Glomerular endothelial cell (primary cell): ENCODE results near the gene E2F1. TPM values are rescaled to one million over a fixed set of nuclear protein-coding genes. Genes with fewer than 3 reads are reported as not detected.

ENCODE experiments used
- DNase-seq: peaks from one replicate; pipeline ENCODE4 v3.0.0-alpha.2; 2011; ENCODE audit warnings: low read depth, low spot score; ENCODE audit errors: extremely low read depth
- total RNA-seq: library from RNA; depleted of rRNA; stranded (reverse); fragments of >200 nt; gene quantifications from 2 replicates; pipeline ENCODE4 v1.2.3, GENCODE V29; 2015

Gene E2F1
- total RNA-seq, 1 donor from 2014 or later, result 9.9 TPM

DNA sequence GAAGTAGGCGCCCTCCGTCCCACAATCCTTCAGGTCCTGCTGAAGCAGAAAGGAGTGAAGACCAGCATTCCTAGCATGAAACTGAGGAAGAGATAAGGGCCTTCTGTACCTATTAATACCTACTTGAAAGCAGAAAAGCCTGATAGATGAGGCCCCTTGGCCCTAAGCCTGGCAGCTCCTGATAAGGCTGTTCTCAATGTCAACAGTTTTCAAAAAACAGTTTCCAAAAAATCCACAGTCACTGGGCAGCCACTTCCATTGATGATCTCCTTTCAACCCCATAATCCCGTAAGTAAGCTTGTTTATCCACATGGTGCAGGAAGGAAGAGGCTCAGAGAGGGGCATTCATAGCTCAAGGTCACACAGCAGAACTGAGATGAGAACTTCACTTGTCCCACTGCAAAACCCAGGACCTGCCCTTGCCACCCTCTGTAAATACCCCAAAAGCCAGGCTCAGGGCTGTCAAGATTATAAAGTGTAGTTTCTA, 2.8 kb upstream of the E2F1 start:
- no peak for DNase-seq

DNA sequence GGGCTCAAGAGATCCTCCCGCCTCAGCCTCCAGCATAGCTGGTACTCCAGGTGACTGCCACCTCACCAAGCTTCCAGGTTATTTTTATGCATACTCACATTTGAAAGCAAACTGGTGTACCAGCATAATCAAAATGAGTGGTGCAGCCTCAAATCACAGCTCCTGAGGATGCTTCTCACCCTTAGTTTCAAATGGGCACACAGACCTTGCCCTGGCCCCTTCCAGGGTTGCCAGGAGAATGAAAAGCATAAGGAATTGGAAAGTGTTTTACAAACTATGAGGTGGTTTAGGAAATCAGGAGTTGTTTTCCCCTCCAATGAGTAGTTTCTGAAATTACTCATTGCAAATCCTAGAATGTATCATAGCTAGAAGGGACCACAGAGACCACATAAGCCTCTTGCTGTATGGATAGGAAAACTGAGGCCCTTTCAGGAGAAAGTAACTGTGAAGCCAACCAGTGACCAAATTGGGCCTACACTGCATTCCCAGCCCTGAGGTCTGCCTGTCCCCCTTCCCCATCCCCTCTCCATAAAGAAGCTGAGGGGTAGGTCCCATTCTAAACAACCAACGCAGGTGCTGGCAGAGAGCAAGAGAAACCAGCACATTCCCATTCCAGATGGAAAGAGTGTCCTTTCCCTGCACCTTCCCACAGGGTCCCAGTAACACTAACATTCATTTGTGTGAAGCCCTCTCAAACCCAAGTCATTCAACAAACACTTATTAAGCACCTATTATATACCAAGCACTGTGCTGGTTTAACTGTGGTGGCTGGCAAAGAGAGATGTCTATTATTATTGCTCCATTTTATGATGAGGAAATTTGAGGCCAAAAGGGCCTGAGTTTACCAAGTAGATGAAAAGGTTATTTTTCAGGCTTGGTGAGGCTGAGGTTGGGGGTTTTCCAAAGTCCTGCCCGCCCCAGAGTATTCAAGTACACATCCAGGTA, 2.1 kb upstream of the E2F1 start:
- DNase-seq, result no peak

DNA sequence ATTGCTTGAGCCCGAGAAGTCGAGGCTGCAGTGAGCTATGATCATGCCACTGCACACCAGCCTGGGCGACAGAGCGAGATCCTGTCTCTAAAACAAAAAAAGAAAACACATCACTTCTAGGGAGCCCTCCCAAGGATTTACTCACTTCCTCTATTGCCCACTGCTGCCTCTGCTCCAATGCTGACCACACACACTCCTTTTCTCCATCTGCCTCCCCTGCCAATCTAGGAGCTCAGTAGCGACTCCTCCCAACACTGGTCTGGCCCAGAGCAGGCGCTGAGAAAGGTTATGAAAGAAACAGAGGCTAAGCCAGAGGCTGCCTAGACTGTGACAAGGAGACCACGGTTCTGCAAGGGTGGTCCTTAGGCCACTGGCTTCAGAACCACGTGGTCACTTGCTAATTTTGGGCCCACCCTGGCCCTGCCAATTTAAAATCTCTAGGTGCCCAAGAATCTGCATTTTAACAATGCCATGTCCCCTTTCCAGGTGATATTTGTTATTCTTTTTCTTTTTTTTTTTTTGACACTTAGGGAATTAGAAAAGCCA, 1.3 kb upstream of the E2F1 start:
- no peak for DNase-seq

DNA sequence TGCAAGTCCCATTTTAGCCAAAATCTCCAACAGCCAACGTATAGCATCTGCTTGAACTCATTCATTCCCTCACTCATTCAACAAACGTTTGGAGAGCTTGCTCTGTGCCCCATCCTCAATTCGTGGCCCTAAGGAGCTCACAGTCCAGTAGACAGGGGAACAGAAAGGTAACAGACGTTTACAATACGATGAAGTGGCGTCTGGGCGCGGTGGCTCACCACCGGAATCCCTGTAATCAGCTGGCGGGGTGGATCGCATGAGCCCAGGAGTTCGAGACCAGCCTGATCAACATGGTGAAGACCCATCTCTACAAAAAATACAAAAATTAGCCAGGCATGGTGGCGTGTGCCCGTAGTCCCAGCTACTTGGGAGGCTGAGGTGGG, 790 bp upstream of the E2F1 start:
- DNase-seq, result no peak

DNA sequence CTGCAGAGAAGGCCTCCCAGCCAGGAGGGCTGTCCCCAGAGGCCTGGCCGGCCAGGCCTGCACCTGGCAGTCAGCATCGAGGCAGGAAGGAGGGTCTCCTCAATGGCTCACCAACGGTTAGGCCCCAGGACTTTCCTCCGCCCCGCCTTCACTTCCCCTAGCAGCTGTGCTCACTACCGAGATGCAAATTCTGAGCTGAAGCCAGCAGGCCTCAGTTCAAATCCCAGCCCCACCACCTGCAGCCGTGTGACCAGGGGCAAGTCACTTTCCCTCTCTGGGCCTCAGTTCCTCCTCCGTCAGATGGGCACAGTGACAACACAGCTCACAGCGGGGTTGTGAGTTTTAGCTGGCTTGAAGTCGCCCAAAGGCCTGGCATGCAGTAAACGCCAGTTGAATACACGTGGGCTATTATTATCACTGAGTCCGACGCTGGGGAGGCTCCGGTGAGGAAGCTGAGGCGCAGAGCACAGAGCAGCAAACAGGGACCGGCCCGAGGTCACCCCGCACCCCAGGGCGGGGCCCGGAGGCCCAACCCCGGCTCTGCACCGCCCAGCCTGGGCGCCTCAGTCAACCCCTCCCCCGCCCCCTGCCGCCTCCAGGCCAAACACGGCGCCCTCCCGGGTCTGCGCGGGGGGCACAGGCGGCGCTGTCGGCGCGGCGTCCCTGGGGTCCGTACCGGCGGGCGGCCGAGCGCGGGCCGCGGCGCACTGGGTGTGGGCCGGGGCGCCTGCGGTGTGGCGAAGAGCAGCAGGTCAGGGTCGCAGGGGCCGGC, 671 bp downstream of the E2F1 start:
- no peak for DNase-seq

DNA sequence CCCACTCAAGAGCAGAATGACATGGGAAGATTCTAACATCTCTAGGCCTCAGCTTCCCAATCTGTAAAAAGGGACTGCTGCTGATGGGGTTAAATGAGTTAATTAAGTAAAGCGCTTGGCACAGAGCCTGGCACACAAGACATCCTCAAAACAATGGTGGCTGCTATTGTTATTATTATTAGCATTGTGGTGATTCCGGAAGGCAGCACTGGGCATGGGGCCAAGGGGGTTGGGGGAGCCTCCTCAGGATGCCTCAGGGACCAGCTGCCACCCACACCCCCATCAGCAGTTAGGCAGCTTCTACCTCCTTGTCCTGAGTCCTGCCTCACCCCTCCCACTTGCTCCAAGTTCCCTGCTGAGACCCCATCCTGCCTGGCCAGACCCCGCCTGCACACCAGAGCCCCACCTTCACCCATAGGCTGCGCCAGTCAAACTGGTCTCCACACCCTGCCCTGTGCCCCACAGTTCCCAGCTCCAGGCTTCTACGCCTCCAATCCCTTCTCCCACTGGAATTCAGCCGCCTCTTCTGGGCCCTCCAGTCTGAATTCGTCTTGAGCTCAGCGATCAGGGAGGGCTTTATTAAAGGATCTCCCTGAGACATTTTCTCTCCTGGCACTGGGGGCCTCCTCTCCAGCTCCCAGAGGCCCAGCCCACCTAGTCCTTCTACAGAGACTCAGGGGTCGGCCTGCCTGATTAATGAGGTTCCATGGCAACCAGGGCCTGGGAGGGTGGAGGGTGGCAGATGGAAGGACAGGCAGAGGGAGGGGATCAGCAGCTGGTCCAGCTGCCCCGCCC, 1.5 kb downstream of the E2F1 start:
- no peak for DNase-seq

DNA sequence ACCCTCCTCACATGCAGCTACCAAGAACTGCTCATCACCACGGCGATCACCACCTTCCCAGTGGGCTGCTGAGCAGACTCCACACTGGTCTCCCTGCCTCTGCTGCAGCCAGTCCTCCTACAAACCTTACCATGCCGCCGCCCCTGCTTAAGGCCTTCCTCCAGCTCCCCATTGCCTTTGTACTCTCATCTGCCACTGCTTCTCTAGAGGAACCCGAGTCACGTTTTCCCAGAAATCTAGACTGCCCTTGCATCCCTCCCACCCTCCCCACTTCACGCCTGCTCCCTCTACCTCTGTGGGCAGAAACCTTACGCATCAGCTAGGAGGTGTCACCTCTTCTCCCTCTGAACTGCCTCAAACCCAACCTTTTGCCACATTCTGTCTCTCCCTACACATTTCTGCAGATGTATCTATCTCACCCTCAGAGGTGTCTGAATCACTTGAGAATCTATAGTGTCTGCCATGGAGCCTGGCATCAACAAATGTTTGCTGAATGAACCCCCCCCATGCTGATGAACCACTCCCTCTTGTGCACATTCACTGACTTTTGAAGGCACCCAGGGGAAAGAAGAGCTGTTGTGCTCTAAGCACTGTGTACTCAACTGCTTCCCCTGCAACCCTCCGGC, 4.3 kb downstream of the E2F1 start:
- no peak for DNase-seq

DNA sequence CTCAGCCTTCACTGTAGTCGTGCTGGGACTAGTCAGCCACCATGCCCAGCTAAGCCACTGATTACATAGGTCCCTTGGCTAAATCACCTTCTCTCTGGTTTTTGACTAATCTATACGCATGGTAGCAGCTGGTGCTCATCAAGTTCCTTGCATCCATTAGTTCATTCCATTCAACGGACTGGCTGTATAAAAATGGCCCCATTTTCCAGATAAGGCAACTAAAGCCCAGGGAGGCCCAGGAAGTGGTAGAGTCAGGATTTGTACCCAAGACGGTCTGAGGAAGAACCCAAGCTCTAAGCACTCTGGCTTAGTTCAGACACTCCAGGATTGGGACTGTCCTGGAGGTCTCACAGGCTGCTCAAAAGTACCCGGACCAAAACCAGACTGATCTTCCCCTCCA, 4.9 kb downstream of the E2F1 start:
- DNase-seq, result no peak

DNA sequence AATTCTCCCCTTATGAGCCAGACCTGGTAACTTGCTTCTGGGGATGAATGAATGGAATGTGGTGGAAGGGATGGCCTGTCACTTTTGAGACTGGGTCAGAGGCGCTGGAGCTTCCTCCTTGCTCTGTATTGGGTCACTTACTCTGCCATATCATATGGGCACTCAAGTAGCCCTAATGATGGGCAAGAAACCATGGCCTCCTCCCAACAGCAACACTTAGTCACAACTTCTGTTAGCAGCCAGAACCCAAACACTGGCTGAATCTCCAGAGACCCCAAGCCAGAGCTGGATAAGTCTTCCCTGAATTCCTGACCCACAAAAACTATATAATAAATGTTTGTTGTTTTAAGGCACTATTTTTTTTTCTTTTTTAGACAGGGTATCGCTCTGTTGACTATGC, 5.5 kb downstream of the E2F1 start:
- DNase-seq, result no peak

DNA sequence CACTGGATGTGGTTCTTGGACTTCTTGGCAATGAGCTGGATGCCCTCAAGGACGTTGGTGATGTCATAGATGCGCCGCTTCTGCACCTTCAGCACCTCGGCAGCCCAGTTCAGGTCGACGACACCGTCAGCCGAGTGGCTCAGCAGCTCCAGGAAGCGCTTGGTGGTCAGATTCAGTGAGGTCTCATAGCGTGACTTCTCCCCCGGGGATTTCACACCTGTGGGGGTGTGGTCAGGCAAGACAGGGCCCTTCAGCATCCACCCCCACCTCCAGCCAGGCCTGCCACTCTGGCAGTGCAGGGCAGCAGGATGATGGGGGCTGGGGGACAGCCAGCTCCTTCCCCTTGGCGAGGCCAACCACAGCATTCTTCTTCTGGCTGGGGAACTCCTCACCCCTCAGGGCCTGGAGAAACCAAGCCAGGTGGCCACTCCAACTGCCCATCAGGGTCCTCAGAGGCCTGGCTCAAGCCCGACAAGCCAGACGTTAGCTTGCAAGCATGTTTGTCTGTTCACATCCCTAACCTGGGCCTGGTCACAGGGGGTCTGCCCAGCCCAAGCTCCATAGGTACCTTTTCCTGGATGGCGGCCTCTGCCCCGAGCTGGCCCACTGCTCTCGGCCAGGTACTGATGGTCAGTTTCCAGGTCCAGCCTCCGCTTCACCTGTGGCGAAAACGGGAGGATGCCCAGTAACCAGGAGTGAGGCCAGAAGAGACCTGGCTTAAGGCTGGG, 6.3 kb downstream of the E2F1 start:
- no peak for DNase-seq

DNA sequence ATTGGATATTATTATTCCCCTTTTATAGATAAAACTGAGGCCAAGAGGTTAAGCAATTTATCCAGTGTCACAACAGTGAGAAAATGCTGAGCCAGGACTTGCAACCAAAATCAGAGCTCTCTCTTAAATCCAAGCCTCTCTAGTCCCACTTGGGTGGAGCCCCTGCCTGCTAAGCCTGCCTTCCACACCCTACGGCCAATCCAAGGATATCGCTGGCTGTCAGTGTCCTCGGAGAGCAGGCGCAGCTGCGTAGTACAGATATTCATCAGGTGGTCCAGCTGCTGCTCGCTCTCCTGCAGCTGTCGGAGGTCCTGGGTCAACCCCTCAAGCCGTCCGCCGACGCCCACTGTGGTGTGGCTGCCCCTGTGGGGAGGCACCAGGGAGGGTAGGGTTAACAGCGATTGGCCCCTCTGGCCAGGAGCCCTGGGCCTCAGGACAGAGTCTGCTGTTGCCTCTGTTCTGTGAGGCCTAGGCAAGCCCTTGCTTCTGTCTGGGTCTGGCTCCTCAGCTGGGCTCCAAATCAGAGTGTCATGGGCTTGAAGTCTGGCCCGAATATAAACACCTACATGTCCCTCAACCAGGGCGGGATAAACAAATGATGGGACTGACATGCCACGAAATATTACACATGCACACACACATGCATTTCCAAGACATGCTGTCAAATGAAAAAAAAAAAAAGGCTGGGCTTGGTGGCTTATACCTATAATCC, 8.0 kb downstream of the E2F1 start:
- no peak for DNase-seq

DNA sequence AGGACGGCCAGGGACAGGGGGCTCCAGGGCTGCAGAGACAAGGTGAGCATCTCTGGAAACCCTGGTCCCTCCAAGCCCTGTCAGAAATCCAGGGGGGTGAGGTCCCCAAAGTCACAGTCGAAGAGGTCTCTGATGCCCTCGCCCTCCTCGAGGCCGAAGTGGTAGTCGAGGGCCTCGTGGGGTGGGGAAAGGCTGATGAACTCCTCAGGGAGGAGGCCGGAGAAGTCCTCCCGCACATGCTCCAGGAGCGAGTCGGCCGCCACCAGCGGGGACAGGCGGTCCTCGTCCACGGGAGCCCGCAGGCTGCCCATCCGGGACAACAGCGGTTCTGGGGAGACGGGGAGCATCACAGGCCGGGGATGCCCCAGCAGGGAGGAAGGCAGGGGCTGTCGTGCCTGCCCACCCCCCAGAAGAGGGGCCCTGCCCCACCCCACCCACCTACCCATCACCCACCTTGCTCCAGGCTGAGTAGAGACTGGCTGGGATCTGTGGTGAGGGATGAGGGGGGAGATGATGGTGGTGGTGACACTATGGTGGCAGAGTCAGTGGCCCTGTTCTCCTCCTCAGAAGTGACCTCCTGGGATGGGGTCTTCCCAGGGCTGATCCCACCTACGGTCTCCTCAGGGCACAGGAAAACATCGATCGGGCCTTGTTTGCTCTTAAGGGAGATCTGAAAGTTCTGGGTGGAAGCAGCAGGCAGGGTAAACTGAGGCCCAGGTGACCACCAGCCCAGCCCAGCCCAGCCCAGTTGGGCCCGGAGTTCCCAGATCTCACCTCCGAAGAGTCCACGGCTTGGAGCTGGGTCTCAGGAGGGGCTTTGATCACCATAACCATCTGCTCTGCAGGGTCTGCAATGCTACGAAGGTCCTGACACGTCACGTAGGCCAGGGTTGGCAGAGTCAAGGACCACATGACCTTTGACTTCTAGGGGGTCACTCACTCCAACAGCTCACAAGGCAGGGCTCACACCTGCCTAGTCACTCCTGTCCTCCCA, 9.2 kb downstream of the E2F1 start:
- DNase-seq, result no peak

DNA sequence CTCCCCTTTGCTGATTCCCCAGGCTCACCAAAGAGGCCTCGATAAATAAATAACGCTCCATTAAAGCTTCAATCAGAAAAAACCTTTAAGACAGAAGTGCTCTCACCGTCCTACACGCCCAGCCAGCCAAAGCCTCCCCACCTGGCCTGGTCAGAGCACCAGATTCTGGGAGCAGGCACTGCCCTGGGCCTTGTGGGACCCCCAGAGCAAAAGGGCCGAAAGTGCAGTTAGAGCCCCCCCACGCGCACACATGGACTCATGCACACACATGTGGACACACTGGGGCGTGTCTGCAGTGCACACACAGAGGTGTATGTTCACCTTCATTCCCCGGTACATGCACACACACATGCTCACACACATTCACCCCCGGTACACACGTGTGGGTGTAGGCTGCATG, 10.1 kb downstream of the E2F1 start:
- DNase-seq, result no peak

DNA sequence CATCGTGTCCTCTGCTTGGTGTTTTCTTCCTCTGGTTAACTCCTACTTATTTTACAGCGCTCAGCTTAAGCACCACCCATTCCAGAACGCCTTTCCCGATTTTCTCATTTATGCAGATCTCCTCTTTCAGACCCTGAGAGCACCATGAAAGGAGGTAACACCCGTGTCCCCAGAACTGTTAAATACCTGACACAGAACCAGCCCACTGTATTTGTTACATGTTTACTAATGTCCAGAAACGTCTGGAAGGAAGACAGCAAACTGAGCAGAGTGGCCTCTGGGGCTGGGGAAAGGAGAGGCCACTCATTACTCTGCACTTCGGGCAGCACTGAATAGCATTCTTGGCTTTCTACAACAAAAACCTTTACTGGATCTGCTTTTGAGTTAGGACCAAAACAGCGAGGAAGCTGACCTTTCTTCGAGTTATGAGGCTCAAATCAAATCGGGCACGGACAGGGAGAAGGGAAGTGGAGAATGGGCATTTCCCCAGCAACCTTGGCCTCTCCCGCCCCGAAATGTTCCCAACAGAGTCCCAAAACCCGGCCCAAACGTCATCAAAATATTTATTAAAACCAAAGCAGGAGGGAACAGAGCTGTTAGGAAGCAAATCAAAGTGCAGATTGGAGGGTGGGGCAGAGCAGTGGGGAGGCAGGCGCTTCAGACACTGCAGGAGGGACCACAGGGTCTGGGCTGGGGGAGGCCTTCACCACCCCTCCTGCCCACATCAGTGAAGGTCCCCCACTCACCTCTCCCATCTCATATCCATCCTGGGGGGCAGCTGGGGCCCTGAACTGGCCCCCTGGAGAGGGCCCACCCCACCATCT, 10.8 kb downstream of the E2F1 start:
- DNase-seq, result no peak

DNA sequence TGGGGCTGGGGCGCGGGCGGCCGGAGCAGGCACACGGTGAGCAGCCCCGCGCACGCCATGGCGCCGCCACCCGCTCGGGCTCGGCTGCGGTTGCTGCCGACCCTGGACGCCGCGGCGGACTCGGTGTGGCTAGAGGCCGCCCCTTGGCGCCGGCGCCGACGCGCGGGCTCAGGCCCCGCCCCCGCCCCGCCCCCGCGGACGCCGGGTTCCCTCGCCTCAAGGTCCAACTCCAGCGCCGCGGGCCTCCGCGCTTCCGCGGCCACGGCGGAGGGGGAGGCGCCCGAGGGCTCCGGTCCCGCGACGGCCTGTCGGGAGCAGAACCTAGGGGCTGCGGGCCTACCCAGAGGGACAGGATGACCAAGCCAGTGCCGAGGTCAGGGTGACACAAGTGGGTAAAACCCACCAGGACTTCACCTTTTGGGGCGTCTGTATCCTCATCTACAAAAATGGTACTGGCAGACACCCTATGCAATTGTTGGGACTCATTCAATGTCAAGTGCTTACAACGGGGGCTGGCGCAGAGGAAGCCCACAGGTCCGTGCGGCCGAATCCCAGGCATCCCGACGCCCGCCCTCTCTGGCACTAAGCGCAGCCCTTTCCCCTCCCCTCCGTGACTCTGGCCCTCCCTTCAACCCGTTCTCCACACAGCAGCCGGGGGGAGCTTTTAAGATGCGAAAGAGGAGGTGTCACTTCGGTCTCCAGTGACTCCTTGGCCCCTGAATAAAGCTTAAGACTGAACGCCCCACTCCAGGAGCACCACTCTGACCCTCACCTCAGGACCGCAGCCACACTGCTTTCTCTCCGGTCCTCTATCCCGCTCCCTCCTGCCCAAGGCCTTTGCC, 11.7 kb downstream of the E2F1 start, which contains the start of gene NECAB3:
TSS of gene NECAB3 (minus strand) at position 135 of the 842 bp plus-strand sequence. CDS start at position 59, 76 bp downstream.
- no peak for DNase-seq
